H1 (cell line): ENCODE results near the gene GDPD5. TPM values are rescaled to one million over a fixed set of nuclear protein-coding genes. Genes with fewer than 3 reads are reported as not detected.

Experiments
- CTCF ChIA-PET: fragments of 300-600 bp; sonication (Branson Sonifier 250); formaldehyde crosslinking; loops from one replicate; lab custom pipeline; 2021; ENCODE audit not compliant: partially characterized antibody; lab: Charles Lee
- POLR2A ChIA-PET: fragments of 300-600 bp; sonication (Branson Sonifier 250); formaldehyde crosslinking; loops from one replicate; lab custom pipeline; 2021; ENCODE audit warnings: inconsistent platforms; ENCODE audit not compliant: partially characterized antibody; lab: Charles Lee
- DNase-seq, 2 experiments: peaks; one replicate each; pipeline versions ENCODE4 v3.0.0 to v3.0.0-alpha.2; 2010 to 2022; ENCODE audit warnings: low spot score in 2 of 2, low read depth in 1 of 2, mixed read lengths in 1 of 2
- FAIRE-seq: peaks from 2 replicates; lab custom pipeline; 2011; peaks lifted over from hg19 to GRCh38; lab: Jason Lieb, UNC
- H2AFZ ChIP-seq: 2 replicates; pipeline ENCODE4 v1.8.1; 2012; ENCODE audit warnings: low read length, inconsistent platforms
- H2AK5ac ChIP-seq: 2 replicates; pipeline ENCODE4 v1.6.1; 2013; ENCODE audit warnings: low read depth, low read length
- H2BK120ac ChIP-seq: replicated peaks from 2 replicates; pipeline ENCODE3; 2013; ENCODE audit warnings: low read depth, low read length, inconsistent platforms
- H2BK12ac ChIP-seq: 2 replicates; pipeline ENCODE4 v1.6.1; 2013; ENCODE audit warnings: low read depth, low read length
- H2BK15ac ChIP-seq: 2 replicates; pipeline ENCODE4 v1.6.1; 2013; ENCODE audit warnings: low read length
- H2BK20ac ChIP-seq: 2 replicates; pipeline ENCODE4 v1.6.1; 2013; ENCODE audit warnings: low read length
- H2BK5ac ChIP-seq: 2 replicates; pipeline ENCODE4 v1.6.1; 2013; ENCODE audit warnings: low read depth, low read length
- H3K14ac ChIP-seq: 2 replicates; pipeline ENCODE4 v1.6.1; 2013; ENCODE audit warnings: inconsistent platforms; ENCODE audit not compliant: insufficient read length
- H3K18ac ChIP-seq: 2 replicates; pipeline ENCODE4 v1.6.1; 2013; ENCODE audit warnings: low read length; ENCODE audit errors: extremely low read depth
- H3K23ac ChIP-seq: 2 replicates; pipeline ENCODE4 v1.6.1; 2013; ENCODE audit warnings: inconsistent platforms; ENCODE audit not compliant: insufficient read length
- H3K23me2 ChIP-seq: 2 replicates; pipeline ENCODE4 v1.6.1; 2013; ENCODE audit warnings: low read depth, low read length
- H3K27ac ChIP-seq: 2 replicates; pipeline ENCODE4 v1.6.1; 2011; ENCODE audit warnings: low read depth, low read length, inconsistent platforms
- H3K27me3 ChIP-seq, 4 experiments: replicated peaks in 1 of 4; 1 replicate in 1 of 4; 2 replicates in 3 of 4; pipeline versions ENCODE4 v1.6.1 to v1.8.1; 2011 to 2013; ENCODE audit warnings: low read length in 3 of 4, mild to moderate bottlenecking in 3 of 4, inconsistent platforms in 2 of 4, mixed read lengths in 2 of 4, moderate library complexity in 1 of 4; ENCODE audit not compliant: control insufficient read depth in 3 of 4, insufficient read depth in 3 of 4; ENCODE audit errors: extremely low read depth in 1 of 4
- H3K36me3 ChIP-seq, 4 experiments: 2 replicates each; pipeline versions ENCODE4 v1.6.1 to v1.8.1; 2011 to 2013; ENCODE audit warnings: mild to moderate bottlenecking in 4 of 4, low read length in 3 of 4, moderate library complexity in 2 of 4, control low read depth in 1 of 4, inconsistent platforms in 1 of 4; ENCODE audit not compliant: insufficient read depth in 4 of 4, control insufficient read depth in 2 of 4
- H3K4ac ChIP-seq: replicated peaks from 2 replicates; pipeline ENCODE3; 2013; ENCODE audit warnings: low read length, low read depth, mixed read lengths, inconsistent platforms; ENCODE audit not compliant: insufficient read length
- H3K4me1 ChIP-seq, 4 experiments: replicated peaks in 1 of 4; 1 replicate in 1 of 4; 2 replicates in 3 of 4; pipeline versions ENCODE4 v1.6.1 to v1.8.1; 2011 to 2013; ENCODE audit warnings: low read length in 3 of 4, inconsistent platforms in 2 of 4, mixed read lengths in 1 of 4; ENCODE audit not compliant: insufficient read depth in 4 of 4, control insufficient read depth in 3 of 4
- H3K4me2 ChIP-seq, 2 experiments: 2 replicates each; pipeline versions ENCODE4 v1.6.1 to v1.8.1; 2011 to 2013; ENCODE audit warnings: low read depth in 2 of 2, low read length in 2 of 2, control low read depth in 1 of 2, inconsistent platforms in 1 of 2, mild to moderate bottlenecking in 1 of 2; ENCODE audit not compliant: insufficient read depth in 1 of 2
- H3K4me3 ChIP-seq, 4 experiments: fragments of 200-600, 300-600 bp in 1 of 4; sonication (generic), shearing (Covaris generic), sonication (Bioruptor Twin) in 1 of 4; 2 replicates each; pipeline versions ENCODE4 v1.5.1 to v1.8.1; 2011 to 2016; ENCODE audit warnings: low read length in 4 of 4, low read depth in 3 of 4, control low read depth in 2 of 4, inconsistent platforms in 2 of 4, mild to moderate bottlenecking in 2 of 4, mixed read lengths in 1 of 4, moderate library complexity in 1 of 4; ENCODE audit not compliant: insufficient read depth in 2 of 4; ENCODE audit errors: extremely low read depth in 1 of 4
- H3K56ac ChIP-seq: replicated peaks from 2 replicates; pipeline ENCODE3; 2013; ENCODE audit warnings: low read depth, mild to moderate bottlenecking, mixed read lengths, low read length, inconsistent platforms; ENCODE audit not compliant: insufficient read length
- H3K79me1 ChIP-seq: 2 replicates; pipeline ENCODE4 v1.6.1; 2013; ENCODE audit warnings: low read depth, low read length, control low read depth
- H3K79me2 ChIP-seq, 2 experiments: 2 replicates each; pipeline versions ENCODE4 v1.6.1 to v1.8.1; 2012 to 2013; ENCODE audit warnings: low read length in 2 of 2, mild to moderate bottlenecking in 2 of 2, inconsistent platforms in 1 of 2; ENCODE audit not compliant: insufficient read depth in 2 of 2, control insufficient read depth in 1 of 2
- H3K9ac ChIP-seq, 4 experiments: replicated peaks in 1 of 4; 1 replicate in 1 of 4; 2 replicates in 3 of 4; pipeline versions ENCODE4 v1.6.1 to v1.8.1; 2011 to 2013; ENCODE audit warnings: low read depth in 3 of 4, low read length in 3 of 4, control low read depth in 2 of 4, mild to moderate bottlenecking in 2 of 4, moderate library complexity in 2 of 4, inconsistent platforms in 1 of 4; ENCODE audit errors: extremely low read depth in 1 of 4
- H3K9me3 ChIP-seq, 2 experiments: 2 replicates each; pipeline versions ENCODE4 v1.6.1 to v1.8.1; 2012 to 2013; ENCODE audit warnings: mild to moderate bottlenecking in 2 of 2, moderate library complexity in 2 of 2, control low read depth in 1 of 2, inconsistent platforms in 1 of 2, low read depth in 1 of 2, low read length in 1 of 2, mixed read lengths in 1 of 2; ENCODE audit not compliant: insufficient read depth in 2 of 2
- H4K20me1 ChIP-seq, 2 experiments: replicated peaks in 1 of 2; 2 replicates each; pipeline versions ENCODE3 to v1.8.1; 2011 to 2013; ENCODE audit warnings: inconsistent platforms in 2 of 2, low read length in 2 of 2, mild to moderate bottlenecking in 1 of 2; ENCODE audit not compliant: insufficient read depth in 2 of 2, control insufficient read depth in 1 of 2
- H4K5ac ChIP-seq: 2 replicates; pipeline ENCODE4 v1.6.1; 2013; ENCODE audit warnings: low read length, low read depth, mixed read lengths, inconsistent platforms; ENCODE audit not compliant: insufficient read length
- H4K8ac ChIP-seq: 2 replicates; pipeline ENCODE4 v1.8.0; 2013; ENCODE audit warnings: mild to moderate bottlenecking, moderate library complexity, low read length, inconsistent platforms; ENCODE audit not compliant: insufficient read depth; ENCODE audit errors: extremely low read depth
- H4K91ac ChIP-seq: replicated peaks from 2 replicates; pipeline ENCODE3; 2013; ENCODE audit warnings: low read length, mixed read lengths, inconsistent platforms; ENCODE audit not compliant: insufficient read length
- BACH1 ChIP-seq: IDR thresholded peaks from 2 replicates; pipeline ENCODE4 v1.6.1; 2012; ENCODE audit warnings: low read length, improper control_type of control experiment
- BCL11A ChIP-seq, 2 experiments: IDR thresholded peaks; one replicate each; pipeline ENCODE4 v1.6.1; 2011; ENCODE audit warnings: low read depth in 2 of 2, low read length in 2 of 2, mild to moderate bottlenecking in 2 of 2
- CEBPB ChIP-seq: IDR thresholded peaks from 2 replicates; pipeline ENCODE4 v1.6.1; 2012; ENCODE audit warnings: low read depth, low read length
- CTBP2 ChIP-seq: IDR thresholded peaks from 2 replicates; pipeline ENCODE4 v1.7.0; 2011; ENCODE audit warnings: borderline replicate concordance, mild to moderate bottlenecking, moderate library complexity, mixed read lengths, low read length; ENCODE audit not compliant: insufficient read depth, insufficient read length
- CTCF ChIP-seq, 3 experiments: IDR thresholded peaks; 1 replicate in 2 of 3; 2 replicates in 1 of 3; pipeline versions ENCODE4 v1.5.1 to v1.6.1; 2011; ENCODE audit warnings: low read length in 3 of 3, mild to moderate bottlenecking in 3 of 3, inconsistent platforms in 2 of 3, low read depth in 1 of 3, moderate library complexity in 1 of 3; ENCODE audit not compliant: insufficient read depth in 1 of 3; ENCODE audit errors: control extremely low read depth in 1 of 3
- JUN ChIP-seq: IDR thresholded peaks from 2 replicates; pipeline ENCODE4 v1.6.1; 2011; ENCODE audit warnings: low read depth, mild to moderate bottlenecking, improper control_type of control experiment, low read length
- KDM1A ChIP-seq: fragments of 200-600, 300-600 bp; sonication (generic); IDR thresholded peaks from 2 replicates; pipeline ENCODE4 v1.7.1; 2016; ENCODE audit warnings: mild to moderate bottlenecking, low read length, borderline replicate concordance
- KDM4A ChIP-seq: IDR thresholded peaks from one replicate; pipeline ENCODE4 v1.7.1; 2012; ENCODE audit warnings: low read depth, mild to moderate bottlenecking, moderate library complexity, low read length, inconsistent platforms; ENCODE audit not compliant: severe bottlenecking
- MAX ChIP-seq: IDR thresholded peaks from 2 replicates; pipeline ENCODE4 v1.6.1; 2012; ENCODE audit warnings: inconsistent platforms
- POLR2AphosphoS5 ChIP-seq: IDR thresholded peaks from 2 replicates; pipeline ENCODE4 v1.6.1; 2011; ENCODE audit warnings: low read depth, low read length
- RFX5 ChIP-seq: IDR thresholded peaks from 2 replicates; pipeline ENCODE4 v1.6.1; 2011; ENCODE audit warnings: low read depth, low read length, improper control_type of control experiment, borderline replicate concordance
- WGBS, 2 experiments: shearing (Covaris generic) in 1 of 2; methylation state at CpG; one replicate each; pipeline versions ENCODE4 v1.1.6 to v1.1.7; 2013 to 2015; ENCODE audit warnings: low lambda C conversion rate in 2 of 2, mixed read lengths in 2 of 2, inconsistent platforms in 1 of 2, low coverage in 1 of 2, missing lambda C conversion rate in 1 of 2; ENCODE audit not compliant: insufficient replicate concordance in 2 of 2, insufficient coverage in 1 of 2, insufficient read length in 1 of 2; ENCODE audit errors: extremely low coverage in 1 of 2, missing lambda C conversion rate in 1 of 2; 5-methylcytosine and 5-hydroxymethylcytosine counted together
- polyA plus RNA-seq, 7 experiments: library from polyadenylated mRNA; depleted of rRNA in 3 of 7; stranded (reverse) in 5 of 7; unstranded in 2 of 7; fragments of >200 nt in 5 of 7; fragments of 200-250 nt in 2 of 7; gene quantifications; 1 replicate in 5 of 7; 2 replicates in 1 of 7; 4 replicates in 1 of 7; pipeline versions ENCODE4 v1.2.1 to v1.2.3, GENCODE V29; 2011 to 2013; ENCODE audit warnings: missing spikeins in 2 of 7, mixed read lengths in 2 of 7
- total RNA-seq: library from RNA; stranded (reverse); fragmentation: NEBNext Ultra II Directional; extraction: Animal tissue kit (Norgen Biotek cat#: 25700); gene quantifications from 2 replicates; pipeline ENCODE4 v1.2.1, GENCODE V29; 2021

Gene GDPD5
- total and polyA plus RNA-seq, 2 of the 8 experiments (the other 6 are each of a cell fraction or from before 2014, with no cell fraction given) = 7.8 to 8.6 TPM

- Histone ChIP-seq H4K20me1 (peaks cover 4 to 5% of the 10 kb centered on the region in 2 experiments), H3K4me3 (no peak overlapping the region), H4K5ac (no peak overlapping the region), H3K4me2 (no peak overlapping the region), H2AFZ (no peak overlapping the region), H3K4ac (no peak overlapping the region), H4K91ac (no peak overlapping the region), H3K14ac (no peak overlapping the region), H3K79me1 (no peaks in the 10 kb centered on the region), H4K8ac (no peak overlapping the region), H3K18ac (no peak overlapping the region), H2BK20ac (no peak overlapping the region), H3K79me2 (no peaks in the 10 kb centered on the region), H2BK120ac (no peak overlapping the region), H2BK15ac (no peak overlapping the region), H2BK5ac (no peak overlapping the region; the same call in 1 of the 2 replicates), H3K23me2 (peaks cover 8% of the 10 kb centered on the region; the same call in 1 of the 2 replicates), H3K23ac (no peak overlapping the region), H3K27me3 (peaks cover 34 to 50% (median 44%) of the 10 kb centered on the region in 4 experiments), H2BK12ac (no peak overlapping the region), H3K9me3 (peaks cover 6 to 11% of the 10 kb centered on the region in 2 experiments; a peak in 3 of 4 replicates), H3K36me3 (peaks cover 0 to 14% (median 0%) of the 10 kb centered on the region in 4 experiments; a peak in 3 of 8 replicates), H3K9ac (no peak overlapping the region), H3K56ac (no peak overlapping the region), H2AK5ac (no peak overlapping the region), H3K4me1 (peaks cover 0 to 24% (median 12%) of the 10 kb centered on the region in 4 experiments; a peak in 6 of 7 replicates), H3K27ac (no peak overlapping the region)
- FAIRE-seq (no peak), DNase-seq (no peak)
- ChIA-PET POLR2A (interaction anchor here (0.8 to 27.9 kb wide), 6 partner anchors 20 to 142 kb away, joined by 3 to 570 read pairs (median 3); partner anchors contain the start of genes RPS3 and SERPINH1), CTCF (interaction anchor here (1.1 to 13.1 kb wide), 14 partner anchors 8 to 187 kb away, joined by 3 to 133 read pairs (median 5); partner anchors contain the start of gene GDPD5)
- WGBS, 2 experiments = 91% methylated on average over 4 of the region's 4 CpGs; no CpG with 5 or more reads in 1 of the 2 experiments
- TF ChIP-seq BACH1 = no peak
- no peak for TF ChIP-seq CTBP2
- no peak for TF ChIP-seq CTCF (IDR thresholded peaks at IDR 0.05; ENCODE audit: control extremely low read depth in 1 of 3, insufficient read depth in 1 of 3, low read depth in 1 of 3, low read length in 3 of 3)
- TF ChIP-seq JUN = no peak
- TF ChIP-seq KDM4A = no peak
- no peak for TF ChIP-seq RFX5
- no peak for TF ChIP-seq CEBPB
- TF ChIP-seq MAX = no peak
- TF ChIP-seq BCL11A (IDR thresholded peaks at IDR 0.05; ENCODE audit: low read depth in 2 of 2, low read length in 2 of 2) = no peak
- no peak for TF ChIP-seq POLR2AphosphoS5
- no peak for TF ChIP-seq KDM1A
Measured at GRCh38 chr11:75434051-75434450, 91.7 kb downstream of the GDPD5 start.
